MM.1S (cell line): ENCODE measurements around the gene BRD3OS.
"Not testable (repeated sequence)": the region's sequence is repeated elsewhere in the genome, so short reads cannot be mapped to it uniquely, and the experiment has no call there.

Experiments used
- DNase-seq: peaks from one replicate; pipeline ENCODE4 v3.0.0-alpha.2; 2015
- H2AFZ ChIP-seq: fragments of 300-600 bp; sonication (generic); 2 replicates; pipeline ENCODE4 v1.6.0; 2016; ENCODE audit warnings: antibody characterized with exemption, low read length
- H3F3A ChIP-seq: fragments of 300-600 bp; sonication (generic); 2 replicates; pipeline ENCODE4 v1.6.1; 2016; ENCODE audit warnings: mild to moderate bottlenecking, antibody characterized with exemption, low read length, moderate library complexity, mixed read lengths; ENCODE audit not compliant: insufficient read depth
- H3K27ac ChIP-seq: fragments of 300-600 bp; sonication (generic); 2 replicates; pipeline ENCODE4 v1.5.1; 2016; ENCODE audit warnings: mild to moderate bottlenecking, low read length
- H3K27me3 ChIP-seq: fragments of 300-600 bp; sonication (generic); replicated peaks from 2 replicates; pipeline ENCODE4 v1.6.0; 2016; ENCODE audit warnings: low read length; ENCODE audit not compliant: insufficient read depth
- H3K36me3 ChIP-seq: fragments of 300-600 bp; sonication (generic); replicated peaks from 2 replicates; pipeline ENCODE4 v1.6.1; 2016; ENCODE audit warnings: mild to moderate bottlenecking, low read length, mixed read lengths; ENCODE audit not compliant: insufficient read depth
- H3K4me1 ChIP-seq: fragments of 300-600 bp; sonication (generic); 2 replicates; pipeline ENCODE4 v1.6.1; 2016; ENCODE audit warnings: low read length, mixed read lengths
- H3K4me2 ChIP-seq: fragments of 300-600 bp; sonication (generic); 2 replicates; pipeline ENCODE4 v1.6.0; 2016; ENCODE audit warnings: low read depth, low read length
- H3K4me3 ChIP-seq: fragments of 300-600 bp; sonication (generic); 2 replicates; pipeline ENCODE4 v1.5.1; 2016; ENCODE audit warnings: low read length, mixed read lengths
- H3K79me2 ChIP-seq: fragments of 300-600 bp; sonication (generic); 2 replicates; pipeline ENCODE4 v1.6.1; 2016; ENCODE audit warnings: mixed run types, low read length, mixed read lengths
- H3K9ac ChIP-seq: fragments of 300-600 bp; sonication (generic); 2 replicates; pipeline ENCODE4 v1.6.1; 2016; ENCODE audit warnings: low read length, mixed read lengths
- H3K9me2 ChIP-seq: fragments of 300-600 bp; sonication (generic); replicated peaks from 2 replicates; pipeline ENCODE4 v1.6.1; 2016; ENCODE audit warnings: mild to moderate bottlenecking, low read length, mixed read lengths; ENCODE audit not compliant: insufficient read depth
- H3K9me3 ChIP-seq: fragments of 300-600 bp; sonication (generic); replicated peaks from 2 replicates; pipeline ENCODE4 v1.6.1; 2016; ENCODE audit warnings: mild to moderate bottlenecking, low read length, mixed read lengths; ENCODE audit not compliant: insufficient read depth
- H4K20me1 ChIP-seq: fragments of 300-600 bp; sonication (generic); 2 replicates; pipeline ENCODE4 v1.6.1; 2016; ENCODE audit warnings: mild to moderate bottlenecking, low read length, moderate library complexity, mixed read lengths; ENCODE audit not compliant: insufficient read depth
- EZH2 ChIP-seq: fragments of 300-600 bp; sonication (generic); optimal IDR thresholded peaks from 2 replicates; pipeline ENCODE3; 2017; ENCODE audit warnings: low read depth, mild to moderate bottlenecking, antibody characterized with exemption, low read length, mixed read lengths
- EZH2phosphoT487 ChIP-seq: fragments of 300-600 bp; sonication (generic); IDR thresholded peaks from 2 replicates; pipeline ENCODE4 v1.6.1; 2018; ENCODE audit warnings: antibody characterized with exemption, low read length
- TF ChIP-seq, protein P1 (sequence below): fragments of 300-600 bp; sonication (generic); IDR thresholded peaks from 2 replicates; pipeline ENCODE4 v1.5.1; 2016; ENCODE audit warnings: antibody characterized with exemption, low read length, mixed read lengths

Gene BRD3OS

DNA sequence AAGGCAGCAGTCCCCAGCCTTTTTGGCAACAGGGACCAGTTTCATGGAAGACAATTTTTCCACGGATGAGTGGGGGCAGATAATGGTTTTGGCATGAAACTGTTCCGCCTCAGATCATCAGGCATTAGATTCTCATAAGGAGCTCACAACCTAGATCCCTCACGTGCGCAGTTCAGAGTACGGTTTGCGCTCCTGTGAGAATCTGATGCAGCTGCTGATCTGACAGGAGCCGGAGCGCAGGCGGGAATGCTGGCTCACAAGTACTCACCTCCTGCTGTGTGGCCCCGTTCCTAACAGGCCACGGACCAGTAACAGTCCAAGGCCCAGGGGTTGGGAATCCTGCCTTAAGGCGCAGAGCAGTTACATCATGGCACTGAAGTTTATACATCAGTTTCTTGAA lies 45.9 kb downstream of the BRD3OS start:
- H3K4me1 ChIP-seq, result peaks cover 6% of the 10 kb centered on the region; the same call in 1 of the 2 replicates
- H3K36me3 ChIP-seq, result no peaks in the 10 kb centered on the region
- H3K4me2 ChIP-seq, result no peak overlapping the region
- H3K27ac ChIP-seq, result no peak overlapping the region
- H3K9me3 ChIP-seq, result no peaks in the 10 kb centered on the region
- peaks cover 8% of the 10 kb centered on the region for H3K79me2 ChIP-seq
- no peaks in the 10 kb centered on the region for H4K20me1 ChIP-seq
- H3K27me3 ChIP-seq, result peaks cover 59% of the 10 kb centered on the region
- no peak for TF ChIP-seq EZH2phosphoT487
- TF ChIP-seq, protein P1, sequence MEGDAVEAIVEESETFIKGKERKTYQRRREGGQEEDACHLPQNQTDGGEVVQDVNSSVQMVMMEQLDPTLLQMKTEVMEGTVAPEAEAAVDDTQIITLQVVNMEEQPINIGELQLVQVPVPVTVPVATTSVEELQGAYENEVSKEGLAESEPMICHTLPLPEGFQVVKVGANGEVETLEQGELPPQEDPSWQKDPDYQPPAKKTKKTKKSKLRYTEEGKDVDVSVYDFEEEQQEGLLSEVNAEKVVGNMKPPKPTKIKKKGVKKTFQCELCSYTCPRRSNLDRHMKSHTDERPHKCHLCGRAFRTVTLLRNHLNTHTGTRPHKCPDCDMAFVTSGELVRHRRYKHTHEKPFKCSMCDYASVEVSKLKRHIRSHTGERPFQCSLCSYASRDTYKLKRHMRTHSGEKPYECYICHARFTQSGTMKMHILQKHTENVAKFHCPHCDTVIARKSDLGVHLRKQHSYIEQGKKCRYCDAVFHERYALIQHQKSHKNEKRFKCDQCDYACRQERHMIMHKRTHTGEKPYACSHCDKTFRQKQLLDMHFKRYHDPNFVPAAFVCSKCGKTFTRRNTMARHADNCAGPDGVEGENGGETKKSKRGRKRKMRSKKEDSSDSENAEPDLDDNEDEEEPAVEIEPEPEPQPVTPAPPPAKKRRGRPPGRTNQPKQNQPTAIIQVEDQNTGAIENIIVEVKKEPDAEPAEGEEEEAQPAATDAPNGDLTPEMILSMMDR, result no peak
- no peak for TF ChIP-seq EZH2
- H3F3A ChIP-seq, result no peaks in the 10 kb centered on the region
- H3K4me3 ChIP-seq, result no peak overlapping the region
- no peak overlapping the region for H3K9ac ChIP-seq
- H3K9me2 ChIP-seq, result no peaks in the 10 kb centered on the region
- DNase-seq, result no peak
- no peak overlapping the region for H2AFZ ChIP-seq

DNA sequence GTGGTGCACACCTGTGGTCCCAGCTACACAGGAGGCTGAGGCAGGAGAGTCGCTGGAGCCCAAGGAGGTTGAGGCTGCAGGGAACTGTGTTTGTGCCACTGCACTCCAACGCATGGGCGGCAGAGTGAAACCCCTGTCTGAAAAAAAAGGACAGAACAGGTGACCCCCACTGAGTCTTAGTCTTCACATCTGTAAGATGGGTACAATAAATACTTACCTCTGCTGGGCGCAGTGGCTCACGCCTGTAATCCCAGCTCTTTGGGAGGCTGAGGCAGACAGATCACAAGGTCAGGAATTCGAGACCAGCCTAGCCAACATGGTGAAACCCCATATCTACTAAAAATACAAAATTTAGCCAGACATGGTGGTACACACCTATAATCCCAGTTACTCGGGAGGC lies 47.4 kb downstream of the BRD3OS start:
- not testable (repeated sequence) for H3F3A ChIP-seq, H3K4me3 ChIP-seq, H3K9ac ChIP-seq, H4K20me1 ChIP-seq, H2AFZ ChIP-seq, H3K79me2 ChIP-seq, H3K4me1 ChIP-seq, H3K4me2 ChIP-seq, H3K36me3 ChIP-seq, DNase-seq, H3K9me3 ChIP-seq, H3K27ac ChIP-seq, H3K9me2 ChIP-seq
- peaks cover 72% of the 10 kb centered on the region for H3K27me3 ChIP-seq

DNA sequence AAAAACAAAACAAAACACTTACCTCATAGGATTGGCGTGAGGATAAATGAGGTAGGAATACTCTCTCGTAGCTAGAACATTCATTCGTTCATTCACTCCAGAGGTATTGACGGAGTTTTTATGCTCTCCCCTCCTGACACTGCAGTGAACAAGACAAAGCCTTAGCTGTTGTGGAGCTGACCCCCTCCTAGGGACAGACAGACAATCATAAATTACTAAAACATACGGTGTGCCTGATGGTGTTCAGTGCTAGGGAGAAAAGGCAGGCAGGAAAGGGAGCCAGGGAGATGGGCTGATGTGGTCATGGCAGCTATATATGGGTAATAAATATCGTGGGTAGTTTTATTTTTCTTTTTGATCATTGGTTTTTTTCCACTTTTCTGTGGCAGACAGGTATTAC lies 48.2 kb downstream of the BRD3OS start:
- H3K4me3 ChIP-seq, result no peak overlapping the region
- no peak overlapping the region for H2AFZ ChIP-seq
- H3K9me2 ChIP-seq, result no peaks in the 10 kb centered on the region
- H3K36me3 ChIP-seq, result no peaks in the 10 kb centered on the region
- TF ChIP-seq EZH2phosphoT487, result no peak
- TF ChIP-seq, protein P1, result no peak
- no peak for TF ChIP-seq EZH2
- H3F3A ChIP-seq, result no peaks in the 10 kb centered on the region
- no peak overlapping the region for H3K27ac ChIP-seq
- H4K20me1 ChIP-seq, result no peaks in the 10 kb centered on the region
- peaks cover 80% of the 10 kb centered on the region for H3K27me3 ChIP-seq
- H3K9me3 ChIP-seq, result no peaks in the 10 kb centered on the region
- H3K4me1 ChIP-seq, result no peaks in the 10 kb centered on the region
- no peak overlapping the region for H3K9ac ChIP-seq
- H3K4me2 ChIP-seq, result no peak overlapping the region
- no peak for DNase-seq
- H3K79me2 ChIP-seq, result no peaks in the 10 kb centered on the region

DNA sequence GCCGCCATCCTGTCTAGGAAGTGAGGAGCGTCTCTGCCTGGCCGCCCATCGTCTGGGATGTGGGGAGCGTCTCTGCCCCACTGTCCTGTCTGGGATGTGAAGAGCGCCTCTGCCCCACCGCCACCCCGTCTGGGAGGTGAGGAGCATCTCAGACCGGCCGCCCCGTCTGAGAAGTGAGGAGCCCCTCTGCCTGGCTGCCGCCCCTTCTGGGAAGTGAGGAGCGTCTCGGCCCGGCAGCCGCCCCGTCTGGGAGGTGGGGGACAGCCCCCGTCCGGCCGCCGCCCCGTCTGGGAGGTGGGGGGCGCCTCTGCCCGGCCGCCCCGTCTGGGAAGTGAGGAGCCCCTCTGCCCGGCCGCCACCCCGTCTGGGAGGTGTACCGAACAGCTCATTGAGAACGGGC lies 50.4 kb downstream of the BRD3OS start:
- peaks cover 86% of the 10 kb centered on the region for H3K27me3 ChIP-seq
- not testable (repeated sequence) for H3K4me1 ChIP-seq, H3K27ac ChIP-seq, H3F3A ChIP-seq, H2AFZ ChIP-seq, H3K9ac ChIP-seq, H3K9me3 ChIP-seq, H3K4me3 ChIP-seq, DNase-seq, H3K79me2 ChIP-seq, H3K9me2 ChIP-seq, H3K36me3 ChIP-seq, H4K20me1 ChIP-seq, H3K4me2 ChIP-seq
